ENCODE results near the gene RGS17.
"Not testable (repeated sequence)": the region's sequence is repeated elsewhere in the genome, so short reads cannot be mapped to it uniquely, and the experiment has no call there.

The RGS17 gene

GRCh38 chr6:153024709-153025017 is 106.4 kb downstream of the RGS17 start:
- H3K27ac ChIP-seq (ENCODE audit: low read length) = no peak overlapping the region
- no peaks in the 10 kb centered on the region for H3K4me1 ChIP-seq (ENCODE audit: control insufficient read depth, low read depth, low read length)
- H3K4me3 ChIP-seq (ENCODE audit: low read length) = no peak overlapping the region
- H3K9ac ChIP-seq (ENCODE audit: low read length) = no peak overlapping the region
- H3K27me3 ChIP-seq (ENCODE audit: control insufficient read depth, insufficient read depth, low read length) = no peaks in the 10 kb centered on the region
- no peaks in the 10 kb centered on the region for H3K9me3 ChIP-seq (ENCODE audit: control insufficient read depth, low read depth, low read length)
- H3K36me3 ChIP-seq (ENCODE audit: control insufficient read depth, low read depth, low read length) = no peaks in the 10 kb centered on the region

- H3K4me1 ChIP-seq (ENCODE audit: control insufficient read depth, low read depth, low read length) = no peaks in the 10 kb centered on the region
- H3K4me3 ChIP-seq (ENCODE audit: low read length) = no peak overlapping the region
- H3K27me3 ChIP-seq (ENCODE audit: control insufficient read depth, insufficient read depth, low read length) = no peaks in the 10 kb centered on the region
- H3K9me3 ChIP-seq (ENCODE audit: control insufficient read depth, low read depth, low read length) = no peaks in the 10 kb centered on the region
- no peak overlapping the region for H3K9ac ChIP-seq (ENCODE audit: low read length)
- H3K27ac ChIP-seq (ENCODE audit: low read length) = no peak overlapping the region
- H3K36me3 ChIP-seq (ENCODE audit: control insufficient read depth, low read depth, low read length) = no peaks in the 10 kb centered on the region
Observed at GRCh38 chr6:153023977-153024708, 106.9 kb downstream of the RGS17 start.

DNA sequence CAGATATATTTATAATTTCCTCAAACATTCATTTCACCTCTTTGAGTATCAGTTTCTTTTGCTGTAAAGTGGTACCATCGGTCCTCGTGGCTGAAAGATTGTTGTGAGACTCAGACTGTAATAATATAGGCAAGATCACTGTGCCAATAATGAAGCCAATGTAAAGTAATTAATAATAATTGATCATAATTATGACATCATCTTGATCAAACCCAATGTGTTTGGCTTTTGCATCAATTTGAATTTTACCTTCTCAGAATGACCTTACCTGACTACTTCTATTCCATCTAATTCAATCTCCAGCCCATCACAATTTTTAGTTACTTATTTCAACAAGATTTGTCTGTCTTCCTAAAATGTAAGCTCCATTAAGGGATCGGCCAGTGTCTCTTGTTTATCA is 112.7 kb downstream of the RGS17 start:
- Histone ChIP-seq H3K27ac (ENCODE audit: low read length) (no peak overlapping the region), H3K9me3 (ENCODE audit: control insufficient read depth, low read depth, low read length) (no peaks in the 10 kb centered on the region), H3K9ac (ENCODE audit: low read length) (no peak overlapping the region), H3K27me3 (ENCODE audit: control insufficient read depth, insufficient read depth, low read length) (no peaks in the 10 kb centered on the region), H3K36me3 (ENCODE audit: control insufficient read depth, low read depth, low read length) (no peaks in the 10 kb centered on the region), H3K4me3 (ENCODE audit: low read length) (no peak overlapping the region), H3K4me1 (ENCODE audit: control insufficient read depth, low read depth, low read length) (no peaks in the 10 kb centered on the region)

DNA sequence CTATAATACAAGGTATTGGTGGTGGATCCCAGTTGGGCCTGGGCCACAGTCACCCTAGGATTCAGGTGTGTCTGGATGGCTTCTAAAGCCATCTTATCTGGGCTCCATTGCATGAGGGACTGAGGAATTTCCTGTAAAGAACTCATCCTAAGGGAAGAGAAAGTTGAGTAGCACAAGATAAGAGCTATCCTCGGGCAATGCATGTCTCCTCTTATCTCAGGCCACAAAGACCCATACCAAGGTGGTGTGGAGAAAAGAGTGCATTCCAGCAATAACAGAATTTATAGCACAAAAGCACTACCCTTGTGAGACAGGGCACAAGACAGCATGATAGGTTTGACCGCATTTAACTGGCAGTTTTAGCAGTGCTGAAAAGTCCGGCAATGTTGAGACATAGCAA is 114.2 kb downstream of the RGS17 start:
- H3K9ac ChIP-seq (ENCODE audit: low read length) = no peak overlapping the region
- H3K27me3 ChIP-seq (ENCODE audit: control insufficient read depth, insufficient read depth, low read length) = no peaks in the 10 kb centered on the region
- H3K4me3 ChIP-seq (ENCODE audit: low read length) = no peak overlapping the region
- no peaks in the 10 kb centered on the region for H3K36me3 ChIP-seq (ENCODE audit: control insufficient read depth, low read depth, low read length)
- H3K4me1 ChIP-seq (ENCODE audit: control insufficient read depth, low read depth, low read length) = no peaks in the 10 kb centered on the region
- no peak overlapping the region for H3K27ac ChIP-seq (ENCODE audit: low read length)
- H3K9me3 ChIP-seq (ENCODE audit: control insufficient read depth, low read depth, low read length) = no peaks in the 10 kb centered on the region

GRCh38 chr6:153015094-153015640 is 115.9 kb downstream of the RGS17 start:
- Histone ChIP-seq H3K9me3 (ENCODE audit: control insufficient read depth, low read depth, low read length) (no peaks in the 10 kb centered on the region), H3K9ac (ENCODE audit: low read length) (no peak overlapping the region), H3K27me3 (ENCODE audit: control insufficient read depth, insufficient read depth, low read length) (no peaks in the 10 kb centered on the region), H3K4me1 (ENCODE audit: control insufficient read depth, low read depth, low read length) (no peaks in the 10 kb centered on the region), H3K27ac (ENCODE audit: low read length) (no peak overlapping the region), H3K4me3 (ENCODE audit: low read length) (no peak overlapping the region), H3K36me3 (ENCODE audit: control insufficient read depth, low read depth, low read length) (no peaks in the 10 kb centered on the region)

DNA sequence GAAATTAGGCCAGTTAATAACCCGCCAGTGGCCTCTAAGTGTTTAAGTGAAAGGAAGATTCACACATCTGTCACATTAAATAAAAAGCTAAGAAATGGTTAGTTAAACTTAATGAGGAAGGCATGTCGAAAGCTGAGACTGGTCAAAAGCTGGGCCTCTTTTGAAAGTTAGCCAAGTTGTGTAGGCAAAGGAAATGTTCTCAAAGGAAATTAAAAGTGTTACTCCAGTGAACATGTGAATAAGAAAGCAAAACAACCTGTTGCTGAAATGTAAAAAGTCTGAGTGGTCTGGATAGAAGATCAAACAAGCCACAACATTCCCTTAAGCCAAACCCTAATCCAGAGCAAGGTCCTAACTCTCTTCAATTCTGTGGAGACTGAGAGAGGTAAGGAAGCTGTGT is 117.6 kb downstream of the RGS17 start:
- Histone ChIP-seq H3K9ac (ENCODE audit: low read length) (no peak overlapping the region), H3K27ac (ENCODE audit: low read length) (no peak overlapping the region), H3K9me3 (ENCODE audit: control insufficient read depth, low read depth, low read length) (no peaks in the 10 kb centered on the region), H3K4me1 (ENCODE audit: control insufficient read depth, low read depth, low read length) (no peaks in the 10 kb centered on the region), H3K4me3 (ENCODE audit: low read length) (no peak overlapping the region), H3K27me3 (ENCODE audit: control insufficient read depth, insufficient read depth, low read length) (no peaks in the 10 kb centered on the region), H3K36me3 (ENCODE audit: control insufficient read depth, low read depth, low read length) (no peaks in the 10 kb centered on the region)

GRCh38 chr6:153012856-153013255 is 118.2 kb downstream of the RGS17 start:
- H3K27ac ChIP-seq (ENCODE audit: low read length) = no peak overlapping the region
- no peaks in the 10 kb centered on the region for H3K9me3 ChIP-seq (ENCODE audit: control insufficient read depth, low read depth, low read length)
- no peak overlapping the region for H3K9ac ChIP-seq (ENCODE audit: low read length)
- H3K4me3 ChIP-seq (ENCODE audit: low read length) = no peak overlapping the region
- no peaks in the 10 kb centered on the region for H3K36me3 ChIP-seq (ENCODE audit: control insufficient read depth, low read depth, low read length)
- no peaks in the 10 kb centered on the region for H3K4me1 ChIP-seq (ENCODE audit: control insufficient read depth, low read depth, low read length)
- H3K27me3 ChIP-seq (ENCODE audit: control insufficient read depth, insufficient read depth, low read length) = no peaks in the 10 kb centered on the region

- peaks cover 2% of the 10 kb centered on the region for H3K36me3 ChIP-seq (ENCODE audit: control insufficient read depth, low read depth, low read length)
- no peaks in the 10 kb centered on the region for H3K27me3 ChIP-seq (ENCODE audit: control insufficient read depth, insufficient read depth, low read length)
Observed at GRCh38 chr6:153003366-153003690, 127.8 kb downstream of the RGS17 start.

GRCh38 chr6:153002613-153003365 is 128.3 kb downstream of the RGS17 start, which contains the start of gene MTRF1L:
TSS of gene MTRF1L (minus strand) at chr6:153002709. CDS start at chr6:153002685, 24 bp downstream.
- Histone ChIP-seq H3K27me3 (ENCODE audit: control insufficient read depth, insufficient read depth, low read length) (no peaks in the 10 kb centered on the region), H3K9me3 (ENCODE audit: control insufficient read depth, low read depth, low read length) (no peaks in the 10 kb centered on the region), H3K4me3 (ENCODE audit: low read length) (peak within 1 kb of the TSS; percentile 96), H3K4me1 (ENCODE audit: control insufficient read depth, low read depth, low read length) (peaks cover 9% of the 10 kb centered on the region), H3K36me3 (ENCODE audit: control insufficient read depth, low read depth, low read length) (peaks cover 6% of the 10 kb centered on the region), H3K27ac (ENCODE audit: low read length) (peak within 1 kb of the TSS; percentile 81), H3K9ac (ENCODE audit: low read length) (peak within 1 kb of the TSS; percentile 87)

More at GRCh38 chr6:153003366-153003690, 127.8 kb downstream of the RGS17 start:
- Histone ChIP-seq H3K9ac (ENCODE audit: low read length) (peak overlapping the region; percentile 81), H3K4me1 (ENCODE audit: control insufficient read depth, low read depth, low read length) (peaks cover 9% of the 10 kb centered on the region), H3K4me3 (ENCODE audit: low read length) (peak overlapping the region; percentile 96), H3K9me3 (ENCODE audit: control insufficient read depth, low read depth, low read length) (no peaks in the 10 kb centered on the region), H3K27ac (ENCODE audit: low read length) (peak overlapping the region; percentile 81)

DNA sequence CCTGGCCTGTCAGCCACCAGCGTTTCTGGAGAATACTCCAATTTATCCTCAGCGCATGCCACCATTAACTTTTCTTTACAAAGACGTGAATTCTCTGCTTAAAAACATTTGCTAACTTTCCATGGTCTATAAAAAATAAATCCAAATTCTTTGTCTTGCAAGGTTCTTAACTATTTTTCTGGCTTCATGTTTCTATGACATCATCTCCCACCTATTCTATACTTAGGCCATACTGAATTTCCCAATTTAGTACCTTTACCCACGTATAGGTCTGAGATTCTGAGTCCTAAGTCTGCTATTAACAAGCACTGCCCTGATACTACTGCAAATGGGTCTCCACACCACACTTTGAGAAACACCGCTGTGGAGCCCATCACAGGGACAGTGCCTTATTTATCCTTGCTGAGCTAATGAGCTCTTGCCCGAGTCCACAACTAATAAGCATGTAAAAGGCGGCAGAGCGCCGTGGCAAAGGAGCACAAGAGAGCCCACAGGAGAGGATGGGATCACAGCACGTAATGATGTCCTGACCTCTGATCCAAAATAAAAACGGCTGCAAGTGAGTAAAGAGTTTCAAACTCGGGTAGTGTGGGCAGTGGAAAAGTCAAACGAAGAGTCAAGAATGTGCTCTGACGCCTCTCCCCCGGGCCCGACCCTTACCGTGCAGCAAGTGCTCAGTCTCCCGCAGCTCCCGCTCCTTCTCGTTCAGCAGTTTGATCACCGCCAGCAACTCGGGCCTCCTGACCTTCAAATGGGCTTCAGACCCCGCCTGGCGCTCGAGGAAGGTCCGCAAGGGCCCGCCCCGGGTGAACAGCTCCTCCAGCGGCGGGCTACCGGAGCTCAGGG is 129.1 kb downstream of the RGS17 start:
- H3K9me3 ChIP-seq (ENCODE audit: control insufficient read depth, low read depth, low read length) = no peaks in the 10 kb centered on the region
- peak overlapping the region; percentile 70 for H3K27ac ChIP-seq (ENCODE audit: low read length)
- peaks cover 13% of the 10 kb centered on the region for H3K36me3 ChIP-seq (ENCODE audit: control insufficient read depth, low read depth, low read length)

GRCh38 chr6:153000790-153001189 is 130.3 kb downstream of the RGS17 start:
- H3K9ac ChIP-seq (ENCODE audit: low read length) = not testable (repeated sequence)

More for the DNA sequence above, 129.1 kb downstream of the RGS17 start:
- peak overlapping the region; percentile 96 for H3K4me3 ChIP-seq (ENCODE audit: low read length)
- no peaks in the 10 kb centered on the region for H3K27me3 ChIP-seq (ENCODE audit: control insufficient read depth, insufficient read depth, low read length)
- H3K9ac ChIP-seq (ENCODE audit: low read length) = peak overlapping the region; percentile 87
- peaks cover 9% of the 10 kb centered on the region for H3K4me1 ChIP-seq (ENCODE audit: control insufficient read depth, low read depth, low read length)

More at GRCh38 chr6:153000790-153001189, 130.3 kb downstream of the RGS17 start:
- H3K27me3 ChIP-seq (ENCODE audit: control insufficient read depth, insufficient read depth, low read length); H3K27ac ChIP-seq (ENCODE audit: low read length); H3K9me3 ChIP-seq (ENCODE audit: control insufficient read depth, low read depth, low read length); H3K4me1 ChIP-seq (ENCODE audit: control insufficient read depth, low read depth, low read length): not testable (repeated sequence)
- Histone ChIP-seq H3K4me3 (ENCODE audit: low read length) (peak overlapping the region; percentile 96), H3K36me3 (ENCODE audit: control insufficient read depth, low read depth, low read length) (peaks cover 20% of the 10 kb centered on the region)
